BJ (cell line): ENCODE measurements around the gene S1PR1. TPM values are rescaled to one million over a fixed set of nuclear protein-coding genes. Genes with fewer than 3 reads are reported as not detected.

ENCODE experiments used
- CTCF ChIA-PET: fragments of 350-600 bp; formaldehyde crosslinking; extraction: SDS; loops from one replicate; lab custom pipeline; 2021; ENCODE audit warnings: antibody characterized with exemption, inconsistent platforms; lab: Yijun Ruan, JAX
- POLR2A ChIA-PET: fragments of 300-600 bp; sonication (Branson Sonifier 250); formaldehyde crosslinking; extraction: SDS; loops from one replicate; lab custom pipeline; 2021; ENCODE audit warnings: antibody characterized with exemption; lab: Charles Lee
- DNase-seq: peaks from one replicate; pipeline ENCODE4 v3.0.0-alpha.2; 2011; ENCODE audit warnings: low read depth
- H3K27me3 ChIP-seq: 2 replicates; pipeline ENCODE4 v1.6.0; 2011; ENCODE audit warnings: low read length; ENCODE audit not compliant: control insufficient read depth, insufficient read depth
- H3K36me3 ChIP-seq: 2 replicates; pipeline ENCODE4 v1.5.1; 2011; ENCODE audit warnings: low read length; ENCODE audit not compliant: control insufficient read depth, insufficient read depth
- H3K4me3 ChIP-seq: 2 replicates; pipeline ENCODE4 v1.5.1; 2011; ENCODE audit warnings: low read depth, mild to moderate bottlenecking, control low read depth, low read length
- CTCF ChIP-seq: IDR thresholded peaks from 2 replicates; pipeline ENCODE4 v1.5.1; 2011; ENCODE audit warnings: low read depth, mild to moderate bottlenecking, control low read depth, inconsistent platforms, low read length, moderate library complexity; ENCODE audit not compliant: insufficient read depth
- polyA plus RNA-seq: library from polyadenylated mRNA; depleted of rRNA; stranded (reverse); fragments of >200 nt; gene quantifications from 2 replicates; pipeline ENCODE4 v1.2.3, GENCODE V29; 2011

The S1PR1 gene
- polyA plus RNA-seq, 1 experiment: 12.2 TPM

GRCh38 chr1:101282314-101283038 is 45.7 kb downstream of the S1PR1 start:
- ChIA-PET CTCF (no interaction called here), POLR2A (no interaction called here)
- TF ChIP-seq CTCF: no peak
- no peak for DNase-seq
- H3K4me3 ChIP-seq: no peak overlapping the region
- H3K27me3 ChIP-seq: no peaks in the 10 kb centered on the region
- no peaks in the 10 kb centered on the region for H3K36me3 ChIP-seq

DNA sequence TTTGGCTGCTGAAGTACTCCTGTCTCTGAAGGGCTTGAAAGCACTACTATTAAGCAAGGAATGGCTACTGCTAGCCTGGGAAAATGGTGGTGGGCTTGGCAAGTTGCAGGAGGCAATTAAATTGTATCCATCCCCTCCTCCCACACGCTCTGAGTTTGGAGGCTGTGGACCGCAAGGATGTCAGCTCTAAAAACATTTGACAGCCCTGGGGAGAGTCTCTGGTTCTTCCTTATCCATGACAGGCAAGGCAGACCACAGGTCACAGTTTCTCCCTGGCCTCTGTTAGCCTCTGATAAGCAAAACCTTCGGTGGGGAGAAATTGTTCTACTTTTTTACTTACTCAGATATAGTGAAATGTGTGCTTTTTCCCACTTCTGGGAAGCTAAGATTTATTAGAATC is 46.6 kb downstream of the S1PR1 start:
- ChIA-PET POLR2A (no interaction called here), CTCF (no interaction called here)
- Histone ChIP-seq H3K27me3 (no peaks in the 10 kb centered on the region), H3K36me3 (no peaks in the 10 kb centered on the region), H3K4me3 (no peak overlapping the region)
- DNase-seq: no peak
- no peak for TF ChIP-seq CTCF

- no peaks in the 10 kb centered on the region for H3K36me3 ChIP-seq
- H3K4me3 ChIP-seq: no peak overlapping the region
- ChIA-PET CTCF (no interaction called here), POLR2A (no interaction called here)
- no peak for DNase-seq
- no peak for TF ChIP-seq CTCF
- no peaks in the 10 kb centered on the region for H3K27me3 ChIP-seq
These were observed 47.2 kb downstream of the S1PR1 start for GRCh38 chr1:101284021-101284420.

DNA sequence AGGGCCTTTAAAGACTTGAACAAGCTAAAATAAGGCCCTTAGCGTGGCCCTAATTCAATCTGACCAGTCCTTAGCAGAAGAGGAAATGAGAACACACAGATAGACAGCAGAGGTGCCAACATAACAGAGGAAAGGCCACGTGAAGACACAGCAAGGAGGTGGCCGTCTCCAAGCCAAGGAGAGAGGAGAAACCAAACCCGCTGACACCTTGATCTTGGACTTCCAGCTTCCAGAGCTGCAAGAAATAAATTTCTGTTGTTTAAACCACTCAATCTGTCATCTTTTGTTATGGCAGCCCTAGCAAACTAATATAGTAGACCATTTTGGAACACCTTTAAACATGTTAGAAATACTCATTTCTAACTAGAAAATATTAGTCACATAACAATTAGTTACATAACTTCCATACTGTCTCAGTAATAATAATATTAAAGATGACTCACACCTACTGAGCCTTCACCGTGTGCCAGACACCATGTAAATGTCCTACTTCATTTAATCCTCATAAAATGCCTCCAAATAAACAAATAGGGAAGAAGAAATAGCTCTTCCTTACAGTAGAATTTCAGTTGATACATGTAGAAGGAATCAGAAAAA is 47.9 kb downstream of the S1PR1 start:
- no peak for DNase-seq
- POLR2A ChIA-PET: no interaction called here
- no peaks in the 10 kb centered on the region for H3K36me3 ChIP-seq
- no peaks in the 10 kb centered on the region for H3K27me3 ChIP-seq
- H3K4me3 ChIP-seq: no peak overlapping the region
- CTCF ChIA-PET: no interaction called here
- TF ChIP-seq CTCF: no peak

DNA sequence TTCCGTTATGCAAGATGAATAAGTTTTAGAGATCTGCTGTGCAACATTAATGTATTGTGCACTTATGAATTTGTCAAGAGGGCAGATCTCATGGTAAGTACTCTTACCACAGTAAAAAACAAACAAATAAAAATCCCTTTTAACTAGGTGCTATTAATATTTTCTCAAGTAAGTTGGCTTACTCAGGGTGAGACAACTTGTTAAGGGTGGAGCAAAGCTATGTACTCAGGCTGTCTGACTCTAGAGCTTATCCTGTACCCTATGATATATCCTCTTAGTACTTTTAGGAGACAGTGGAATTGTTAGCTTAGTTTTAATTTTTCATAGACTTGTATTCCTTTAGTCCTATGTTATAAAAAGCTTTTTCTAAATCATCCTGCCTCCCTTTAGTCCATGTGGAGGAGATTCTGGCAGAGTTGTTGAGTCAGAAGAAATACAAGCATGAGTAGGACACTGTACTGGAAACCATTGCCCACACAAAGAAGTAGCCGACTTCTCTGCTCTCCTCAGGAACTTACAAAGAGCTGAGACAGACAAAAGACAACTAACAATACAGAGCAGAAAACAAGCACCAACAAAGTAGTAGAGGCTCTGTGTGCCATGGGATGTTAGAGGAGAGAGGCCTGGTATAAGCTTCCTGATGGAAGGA is 49.2 kb downstream of the S1PR1 start:
- Histone ChIP-seq H3K36me3 (no peaks in the 10 kb centered on the region), H3K27me3 (no peaks in the 10 kb centered on the region), H3K4me3 (no peak overlapping the region)
- ChIA-PET POLR2A (no interaction called here), CTCF (interaction anchor here (0.7 to 3.4 kb wide), 5 partner anchors 28 to 365 kb away, joined by 3 to 23 read pairs (median 3); no protein-coding TSS in a partner anchor)
- no peak for DNase-seq
- TF ChIP-seq CTCF: no peak
